K562 (cell line): ENCODE data around the gene TAS2R41. TPM values are rescaled to one million over a fixed set of nuclear protein-coding genes. Genes with fewer than 3 reads are reported as not detected.

ENCODE experiments used
- ATAC-seq: fragments of 200-7000 bp; cut with Tn5 transposase; 3 replicates; pipeline ENCODE4 v1.9.1; 2020; ENCODE audit warnings: moderate library complexity
- BruUV-seq: library from RNA; stranded (reverse); fragments of 400-500 nt; replicated peaks from 2 replicates; lab custom pipeline; 2021; lab: Mats Ljungman, UMichigan
- CTCF ChIA-PET: fragments of 300-600 bp; formaldehyde crosslinking; extraction: SDS; loops from one replicate; lab custom pipeline; 2021; ENCODE audit warnings: low intra/inter-chr PET ratio; lab: Yijun Ruan, JAX
- POLR2A ChIA-PET: fragments of 300-600, 350-650 bp; sonication (Branson Sonifier 250); formaldehyde crosslinking; extraction: SDS; loops from one replicate; lab custom pipeline; 2021; ENCODE audit warnings: antibody characterized with exemption, inconsistent platforms; lab: Yijun Ruan, JAX
- DNase-seq, 4 experiments: peaks; one replicate each; pipeline versions ENCODE4 v3.0.0 to v3.0.0-alpha.2; 2011 to 2018; ENCODE audit warnings: low spot score in 3 of 4, mixed read lengths in 3 of 4; ENCODE audit errors: extremely low read depth in 1 of 4
- FAIRE-seq: peaks from 2 replicates; lab custom pipeline; 2011; peaks lifted over from hg19 to GRCh38; lab: Jason Lieb, UNC
- H2AFZ ChIP-seq: 2 replicates; pipeline ENCODE4 v1.6.0; 2011; ENCODE audit warnings: low read depth, low read length, control low read depth, inconsistent platforms
- H3K27ac ChIP-seq: fragments of 200-600 bp; 3 replicates; pipeline ENCODE4 v1.8.0; 2011; ENCODE audit warnings: low read depth, mild to moderate bottlenecking, control low read depth, inconsistent platforms, low read length, moderate library complexity, mixed read lengths; ENCODE audit errors: extremely low read depth
- H3K27me3 ChIP-seq, 2 experiments: fragments of 300-600 bp in 1 of 2; 2 replicates in 1 of 2; 3 replicates in 1 of 2; pipeline versions ENCODE4 v1.6.0 to v1.8.0; 2011; ENCODE audit warnings: inconsistent platforms in 2 of 2, low read length in 2 of 2, mild to moderate bottlenecking in 1 of 2, mixed read lengths in 1 of 2, moderate library complexity in 1 of 2; ENCODE audit not compliant: control insufficient read depth in 2 of 2, insufficient read depth in 2 of 2
- H3K36me3 ChIP-seq: fragments of 300-600 bp; 3 replicates; pipeline ENCODE4 v1.8.0; 2011; ENCODE audit warnings: mild to moderate bottlenecking, low read length, inconsistent platforms; ENCODE audit not compliant: control insufficient read depth, insufficient read depth
- H3K4me1 ChIP-seq, 2 experiments: fragments of 200-600 bp in 1 of 2; replicated peaks in 1 of 2; 2 replicates in 1 of 2; 3 replicates in 1 of 2; pipeline versions ENCODE4 v1.5.1 to v1.8.0; 2011; ENCODE audit warnings: inconsistent platforms in 2 of 2, low read length in 2 of 2, mild to moderate bottlenecking in 1 of 2, mixed read lengths in 1 of 2, moderate library complexity in 1 of 2; ENCODE audit not compliant: control insufficient read depth in 2 of 2, insufficient read depth in 2 of 2
- H3K4me2 ChIP-seq: 2 replicates; pipeline ENCODE4 v1.6.1; 2011; ENCODE audit warnings: low read length, control low read depth, inconsistent platforms, mixed read lengths; ENCODE audit not compliant: insufficient read depth
- H3K4me3 ChIP-seq: fragments of 200-600 bp; sonication (generic), shearing (Covaris generic); 2 replicates; pipeline ENCODE4 v1.5.1; 2016; ENCODE audit warnings: control low read depth, inconsistent platforms
- H3K79me2 ChIP-seq: fragments of 200-600 bp; 3 replicates; pipeline ENCODE4 v1.8.0; 2011; ENCODE audit warnings: low read length, inconsistent platforms; ENCODE audit not compliant: control insufficient read depth, insufficient read depth
- H3K9ac ChIP-seq, 2 experiments: 2 replicates each; pipeline versions ENCODE4 v1.6.0 to v1.6.1; 2011; ENCODE audit warnings: low read depth in 2 of 2, low read length in 2 of 2, control low read depth in 1 of 2, inconsistent platforms in 1 of 2, mild to moderate bottlenecking in 1 of 2, mixed read lengths in 1 of 2; ENCODE audit not compliant: insufficient read depth in 1 of 2
- H3K9me1 ChIP-seq: one replicate; pipeline ENCODE4 v1.6.0; 2011; ENCODE audit warnings: inconsistent platforms, mild to moderate bottlenecking, low read length, moderate library complexity; ENCODE audit not compliant: control insufficient read depth, insufficient read depth
- H3K9me3 ChIP-seq: replicated peaks from 2 replicates; pipeline ENCODE4 v1.5.1; 2011; ENCODE audit warnings: low read depth, low read length, inconsistent platforms; ENCODE audit not compliant: control insufficient read depth, insufficient read depth
- H4K20me1 ChIP-seq: replicated peaks from 2 replicates; pipeline ENCODE4 v1.6.1; 2011; ENCODE audit warnings: low read length, inconsistent platforms, mixed read lengths; ENCODE audit not compliant: control insufficient read depth, insufficient read depth
- CREBBP ChIP-seq: IDR thresholded peaks from one replicate; pipeline ENCODE4 v1.6.1; 2012; ENCODE audit warnings: low read depth, mild to moderate bottlenecking, control low read depth, inconsistent platforms, low read length
- KAT2B ChIP-seq: IDR thresholded peaks from one replicate; pipeline ENCODE4 v1.6.1; 2012; ENCODE audit warnings: low read depth, mild to moderate bottlenecking, control low read depth, inconsistent platforms, low read length, moderate library complexity
- KDM4B ChIP-seq, 2 experiments: fragments of 450-650 bp in 1 of 2; sonication (generic) in 1 of 2; IDR thresholded peaks; 2 replicates each; pipeline ENCODE4 v1.6.1; 2016 to 2017; ENCODE audit warnings: borderline replicate concordance in 2 of 2, antibody characterized with exemption in 1 of 2, low read depth in 1 of 2, mild to moderate bottlenecking in 1 of 2
- NFIC ChIP-seq: fragments of 450-650 bp; IDR thresholded peaks from 2 replicates; pipeline ENCODE4 v1.6.1; 2017; ENCODE audit warnings: mild to moderate bottlenecking, inconsistent platforms
- SREBF1 ChIP-seq: fragments of 150-350 bp; IDR thresholded peaks from 2 replicates; pipeline ENCODE4 v1.6.1; 2014; ENCODE audit warnings: antibody characterized with exemption, low read depth, low read length, borderline replicate concordance
- ZEB2 ChIP-seq: fragments of 450-650 bp; IDR thresholded peaks from 2 replicates; pipeline ENCODE4 v1.6.1; 2016
- ZFP36 ChIP-seq: fragments of 150-350 bp; IDR thresholded peaks from 2 replicates; pipeline ENCODE4 v1.6.1; 2018; ENCODE audit warnings: low read length, low read depth; ENCODE audit not compliant: partially characterized antibody
- whole genome bisulfite sequencing: fragments of 100-300 bp; shearing (Covaris generic); methylation state at CpG from one replicate; pipeline ENCODE4 v1.1.6; 2016; ENCODE audit warnings: low coverage, mixed read lengths; ENCODE audit not compliant: insufficient coverage; ENCODE audit errors: missing lambda C conversion rate; 5-methylcytosine and 5-hydroxymethylcytosine counted together
- in situ Hi-C: fragments of 300-500 bp; cut with MboI; formaldehyde crosslinking; loops from 4 replicates; pipeline ENCODE4 v1.15.0; 2018; ENCODE audit warnings: inconsistent platforms, mixed read lengths
- intact Hi-C: fragments of 100-400 bp; cut with micrococcal nuclease; formaldehyde crosslinking; loops from 2 replicates; pipeline ENCODE4 v1.14.2; 2022
- polyA plus RNA-seq, 8 experiments: library from polyadenylated mRNA; depleted of rRNA in 4 of 8; stranded (reverse) in 5 of 8; unstranded in 3 of 8; fragments of >200 nt; fragmentation: Nextera tagmentation in 2 of 8; fragmentation: Illumina TruSeq in 1 of 8; extraction: Ambion mirVana in 2 of 8; extraction: Trizol in 1 of 8; gene quantifications; 2 replicates each; pipeline versions ENCODE4 v1.2.1 to v1.2.3, GENCODE V29; 2011 to 2014; ENCODE audit warnings: inconsistent platforms in 1 of 8, missing spikeins in 1 of 8
- total RNA-seq, 7 experiments: library from RNA; depleted of rRNA in 6 of 7; stranded (reverse); fragments of >200 nt in 6 of 7; fragmentation: Illumina TruSeq in 2 of 7; extraction: Trizol in 2 of 7; gene quantifications; 2 replicates each; pipeline versions ENCODE4 v1.2.1 to v1.2.3, GENCODE V29; 2011 to 2021; ENCODE audit warnings: low replicate concordance in 1 of 7
- TF ChIP-seq, protein P1 (sequence below), 2 experiments: fragments of 450-650 bp in 1 of 2; IDR thresholded peaks; 2 replicates each; pipeline ENCODE4 v1.6.1; 2011 to 2017; ENCODE audit warnings: low read depth in 2 of 2, antibody characterized with exemption in 1 of 2, borderline replicate concordance in 1 of 2, low read length in 1 of 2, mild to moderate bottlenecking in 1 of 2, mixed read lengths in 1 of 2; ENCODE audit not compliant: control insufficient read depth in 1 of 2
- TF ChIP-seq, protein P2 (sequence below): sonication (generic); formaldehyde crosslinking; IDR thresholded peaks from 2 replicates; pipeline ENCODE4 v1.8.0; 2022; ENCODE audit warnings: missing genetic modification reagents, mild to moderate bottlenecking, borderline replicate concordance

The TAS2R41 gene
- total and polyA plus RNA-seq, 9 of the 15 experiments (the other 6 are each of a cell fraction or from before 2014, with no cell fraction given) = not detected

DNA sequence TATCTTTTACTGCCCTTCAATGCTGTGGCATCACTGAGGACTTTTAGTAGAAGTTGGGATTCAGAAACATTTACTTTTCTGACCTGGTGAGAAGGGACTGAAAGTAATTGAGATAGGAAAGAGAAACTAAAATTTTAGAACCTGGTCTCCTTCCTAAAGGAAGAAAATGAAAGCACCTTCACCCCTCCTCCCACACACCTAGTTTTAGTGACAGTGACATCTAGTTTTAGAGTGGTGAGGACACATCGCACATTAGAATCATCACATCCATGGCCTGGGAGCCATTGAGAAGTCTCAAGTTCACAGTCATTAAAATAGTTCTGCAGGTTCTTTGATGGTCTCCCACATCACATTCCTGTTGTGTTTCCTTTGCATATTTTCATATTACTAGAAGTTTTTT, 16.1 kb downstream of the TAS2R41 start:
- POLR2A ChIA-PET = no interaction called here
- no peaks in the 10 kb centered on the region for H3K9me1 ChIP-seq
- no peaks in the 10 kb centered on the region for H3K79me2 ChIP-seq
- 74% methylated on average over 1 of the region's 1 CpG for WGBS
- FAIRE-seq (no peak), ATAC-seq (no peak), DNase-seq (no peak)
- peaks cover 7 to 18% of the 10 kb centered on the region in 2 experiments; a peak in 4 of 5 replicates for H3K4me1 ChIP-seq
- in situ Hi-C loops = no loop called here
- no TSS peak for BruUV-seq
- H3K9ac ChIP-seq = no peak overlapping the region
- H3K9me3 ChIP-seq = no peaks in the 10 kb centered on the region
- peaks cover 0 to 3% of the 10 kb centered on the region in 2 experiments; a peak in 1 of 5 replicates for H3K27me3 ChIP-seq
- H2AFZ ChIP-seq = no peak overlapping the region
- H4K20me1 ChIP-seq = no peaks in the 10 kb centered on the region
- no peak overlapping the region for H3K4me2 ChIP-seq
- no peak overlapping the region for H3K4me3 ChIP-seq
- intact Hi-C loops = no loop called here
- CTCF ChIA-PET = interaction anchor here (0.6 kb wide), 1 partner anchor 527 kb away, joined by 3 read pairs; no protein-coding TSS in a partner anchor
- no peak overlapping the region for H3K27ac ChIP-seq
- no peaks in the 10 kb centered on the region for H3K36me3 ChIP-seq
- TF ChIP-seq KAT2B = no peak
- TF ChIP-seq ZFP36 = no peak
- TF ChIP-seq NFIC = no peak
- no peak for TF ChIP-seq CREBBP
- TF ChIP-seq, protein P1, sequence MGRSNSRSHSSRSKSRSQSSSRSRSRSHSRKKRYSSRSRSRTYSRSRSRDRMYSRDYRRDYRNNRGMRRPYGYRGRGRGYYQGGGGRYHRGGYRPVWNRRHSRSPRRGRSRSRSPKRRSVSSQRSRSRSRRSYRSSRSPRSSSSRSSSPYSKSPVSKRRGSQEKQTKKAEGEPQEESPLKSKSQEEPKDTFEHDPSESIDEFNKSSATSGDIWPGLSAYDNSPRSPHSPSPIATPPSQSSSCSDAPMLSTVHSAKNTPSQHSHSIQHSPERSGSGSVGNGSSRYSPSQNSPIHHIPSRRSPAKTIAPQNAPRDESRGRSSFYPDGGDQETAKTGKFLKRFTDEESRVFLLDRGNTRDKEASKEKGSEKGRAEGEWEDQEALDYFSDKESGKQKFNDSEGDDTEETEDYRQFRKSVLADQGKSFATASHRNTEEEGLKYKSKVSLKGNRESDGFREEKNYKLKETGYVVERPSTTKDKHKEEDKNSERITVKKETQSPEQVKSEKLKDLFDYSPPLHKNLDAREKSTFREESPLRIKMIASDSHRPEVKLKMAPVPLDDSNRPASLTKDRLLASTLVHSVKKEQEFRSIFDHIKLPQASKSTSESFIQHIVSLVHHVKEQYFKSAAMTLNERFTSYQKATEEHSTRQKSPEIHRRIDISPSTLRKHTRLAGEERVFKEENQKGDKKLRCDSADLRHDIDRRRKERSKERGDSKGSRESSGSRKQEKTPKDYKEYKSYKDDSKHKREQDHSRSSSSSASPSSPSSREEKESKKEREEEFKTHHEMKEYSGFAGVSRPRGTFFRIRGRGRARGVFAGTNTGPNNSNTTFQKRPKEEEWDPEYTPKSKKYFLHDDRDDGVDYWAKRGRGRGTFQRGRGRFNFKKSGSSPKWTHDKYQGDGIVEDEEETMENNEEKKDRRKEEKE (IDR thresholded peaks at IDR 0.05; ENCODE audit: borderline replicate concordance in 1 of 2, control insufficient read depth in 1 of 2, low read depth in 2 of 2, low read length in 1 of 2) = no peak
- TF ChIP-seq, protein P2, sequence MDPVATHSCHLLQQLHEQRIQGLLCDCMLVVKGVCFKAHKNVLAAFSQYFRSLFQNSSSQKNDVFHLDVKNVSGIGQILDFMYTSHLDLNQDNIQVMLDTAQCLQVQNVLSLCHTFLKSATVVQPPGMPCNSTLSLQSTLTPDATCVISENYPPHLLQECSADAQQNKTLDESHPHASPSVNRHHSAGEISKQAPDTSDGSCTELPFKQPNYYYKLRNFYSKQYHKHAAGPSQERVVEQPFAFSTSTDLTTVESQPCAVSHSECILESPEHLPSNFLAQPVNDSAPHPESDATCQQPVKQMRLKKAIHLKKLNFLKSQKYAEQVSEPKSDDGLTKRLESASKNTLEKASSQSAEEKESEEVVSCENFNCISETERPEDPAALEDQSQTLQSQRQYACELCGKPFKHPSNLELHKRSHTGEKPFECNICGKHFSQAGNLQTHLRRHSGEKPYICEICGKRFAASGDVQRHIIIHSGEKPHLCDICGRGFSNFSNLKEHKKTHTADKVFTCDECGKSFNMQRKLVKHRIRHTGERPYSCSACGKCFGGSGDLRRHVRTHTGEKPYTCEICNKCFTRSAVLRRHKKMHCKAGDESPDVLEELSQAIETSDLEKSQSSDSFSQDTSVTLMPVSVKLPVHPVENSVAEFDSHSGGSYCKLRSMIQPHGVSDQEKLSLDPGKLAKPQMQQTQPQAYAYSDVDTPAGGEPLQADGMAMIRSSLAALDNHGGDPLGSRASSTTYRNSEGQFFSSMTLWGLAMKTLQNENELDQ (CRISPR knock-in tag) = no peak
- TF ChIP-seq KDM4B (IDR thresholded peaks at IDR 0.05; ENCODE audit: borderline replicate concordance in 2 of 2, low read depth in 1 of 2) = no peak
- no peak for TF ChIP-seq ZEB2
- TF ChIP-seq SREBF1 = no peak
